CD4-positive, alpha-beta T cell treated with Interleukin-1 beta for 1 hour (primary cell): ENCODE measurements around the gene SSRP1.
"Not testable (repeated sequence)": the region's sequence is repeated elsewhere in the genome, so short reads cannot be mapped to it uniquely, and the experiment has no call there.

ENCODE experiments used
- DNase-seq, 2 donors: peaks; one replicate each; pipeline ENCODE4 v3.0.0-alpha.2; 2020 to 2022

Gene SSRP1

DNA sequence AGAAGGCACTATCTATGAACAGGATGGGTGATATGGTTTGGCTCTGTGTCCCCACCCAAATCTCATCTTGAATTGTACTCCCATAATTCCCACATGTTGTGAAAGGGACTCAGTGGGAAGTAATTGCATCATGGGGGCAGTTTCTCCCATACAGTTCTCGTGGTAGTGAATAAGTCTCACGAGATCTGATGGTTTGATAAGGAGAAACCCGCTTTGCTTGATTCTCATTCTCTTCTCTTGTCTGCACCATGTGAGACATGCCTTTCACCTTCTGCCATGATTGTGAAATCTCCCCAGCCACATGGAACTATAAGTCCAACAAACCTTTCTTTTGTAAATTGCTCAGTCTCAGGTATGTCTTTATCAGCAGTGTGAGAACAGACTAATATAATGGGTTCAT lies 39.5 kb downstream of the SSRP1 start:
- not testable (repeated sequence) for DNase-seq

DNA sequence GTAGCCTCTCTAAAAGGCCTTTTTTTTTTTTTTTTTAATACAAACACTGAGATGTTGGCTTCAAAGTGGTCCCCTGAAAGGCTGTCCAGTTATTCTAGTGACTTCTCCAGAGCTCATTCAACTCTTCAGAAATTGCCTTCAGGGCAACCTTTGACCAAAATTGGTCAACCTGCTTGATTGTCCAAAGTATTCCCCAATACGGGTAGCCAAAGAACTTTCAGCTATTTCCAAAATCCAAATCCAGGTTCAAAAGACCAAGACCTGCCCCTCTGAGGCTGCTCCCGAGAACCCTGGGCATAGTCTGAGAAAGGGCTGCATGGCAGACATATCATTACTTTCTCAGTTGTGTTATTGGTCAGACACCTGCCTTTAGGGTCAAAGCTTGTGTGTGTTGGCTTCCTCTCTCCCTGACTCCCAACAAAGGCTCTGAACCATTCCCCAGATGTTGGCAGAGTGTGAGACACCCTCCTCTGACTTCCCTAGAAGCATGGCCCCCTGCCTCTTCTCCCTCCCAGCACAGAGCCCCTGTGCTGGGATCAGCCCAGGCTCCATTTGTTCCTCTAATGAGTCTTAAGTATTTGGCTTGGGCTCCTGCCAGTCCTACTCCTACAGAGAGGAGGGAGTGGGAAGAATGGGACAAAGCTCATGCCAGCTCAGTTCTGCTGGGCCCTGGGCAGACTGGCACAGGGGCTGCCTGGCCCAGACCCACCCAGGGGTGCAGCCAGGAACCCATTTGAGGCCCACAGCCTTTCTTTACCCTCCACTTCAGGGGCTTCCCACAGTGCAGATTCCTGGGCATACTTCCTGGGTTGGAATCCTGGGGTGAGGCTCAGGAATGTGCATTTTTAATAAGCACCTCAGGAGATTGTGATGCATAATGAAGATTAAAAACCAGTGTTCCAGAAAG lies 41.2 kb downstream of the SSRP1 start:
- DNase-seq: no peak

DNA sequence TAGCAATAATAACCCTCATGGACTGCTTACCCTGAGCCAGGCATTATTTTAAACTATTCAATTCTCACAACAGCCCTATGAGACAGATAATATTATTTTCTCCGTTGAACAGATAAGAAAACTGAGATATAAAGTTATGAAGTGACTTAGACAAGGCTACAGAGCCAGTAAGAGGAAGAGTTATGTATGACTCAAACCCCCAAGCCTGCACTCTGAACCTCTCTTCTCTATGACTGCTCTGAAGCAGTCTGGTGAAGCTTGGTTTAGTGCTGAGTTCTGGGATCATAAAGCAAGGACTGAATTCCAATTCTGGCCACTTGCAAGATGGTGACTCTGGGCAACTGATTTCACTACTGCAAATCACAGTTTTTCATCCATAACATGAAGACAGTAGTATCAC lies 45.4 kb downstream of the SSRP1 start:
- DNase-seq: no peak

DNA sequence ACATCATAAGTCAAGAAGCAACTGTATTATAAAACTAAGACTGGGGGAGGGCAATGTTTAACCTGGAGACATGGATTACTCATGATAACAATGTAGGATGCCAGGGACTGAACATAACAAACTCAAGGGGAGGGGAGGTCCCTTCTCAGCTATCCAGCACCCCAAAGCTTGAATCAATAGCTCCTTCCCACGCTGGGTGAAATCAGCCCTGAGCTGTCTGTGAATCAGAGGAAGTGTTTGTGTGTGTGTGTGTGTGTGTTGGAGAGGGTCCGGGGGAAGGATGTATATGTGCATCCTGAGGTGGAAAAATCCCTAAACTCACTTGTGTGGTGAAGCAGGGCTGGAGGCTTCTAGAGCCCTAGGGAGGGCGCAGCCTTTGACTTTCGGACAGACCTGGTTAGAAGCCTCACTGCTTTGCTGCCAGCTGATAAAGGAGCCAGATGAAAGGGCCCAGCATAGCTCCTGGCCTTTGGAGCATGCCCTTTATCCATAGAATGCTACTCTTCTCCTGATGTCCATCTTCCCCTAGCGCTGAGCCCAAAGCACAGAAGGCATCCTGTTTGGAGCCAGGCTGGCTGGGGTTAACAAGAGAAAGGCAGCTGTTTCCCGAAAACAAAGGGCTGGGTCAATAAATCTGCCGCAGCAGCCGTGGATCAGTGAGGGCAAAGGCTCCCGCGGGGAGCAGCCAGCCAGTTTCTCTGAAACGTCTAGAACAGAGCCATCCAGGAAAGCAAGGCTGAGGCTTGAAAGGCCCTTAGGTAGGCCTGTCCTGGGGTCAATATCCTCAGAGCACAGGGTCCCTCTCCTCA lies 46.7 kb downstream of the SSRP1 start:
- no peak for DNase-seq

- DNase-seq: no peak
Observed at GRCh38 chr11:57287884-57288283, 47.8 kb downstream of the SSRP1 start.

- DNase-seq: no peak
Observed at GRCh38 chr11:57283231-57283990, 52.3 kb downstream of the SSRP1 start.

- DNase-seq: not testable (repeated sequence)
Observed at GRCh38 chr11:57281546-57281945, 54.1 kb downstream of the SSRP1 start.

DNA sequence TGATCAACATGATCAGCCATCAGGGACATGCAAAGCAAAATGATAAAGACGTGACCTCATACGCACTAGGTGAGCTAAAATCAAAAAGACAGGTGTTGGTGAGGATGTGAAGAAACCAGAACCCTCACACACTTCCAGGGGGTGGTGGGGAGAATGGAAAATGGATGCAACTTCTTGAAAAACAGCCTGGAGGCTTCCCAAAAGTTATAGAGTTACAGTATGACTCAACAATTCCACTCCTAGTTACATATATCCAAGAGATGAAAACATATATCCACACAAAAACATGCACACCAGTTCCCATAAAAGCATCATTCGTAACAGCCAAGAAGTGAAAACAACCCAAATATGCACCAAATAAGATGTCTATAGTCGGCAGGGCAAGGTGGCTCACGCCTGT lies 56.6 kb downstream of the SSRP1 start:
- DNase-seq: no peak

- no peak for DNase-seq
Observed at GRCh38 chr11:57278721-57279095, 57.0 kb downstream of the SSRP1 start.

DNA sequence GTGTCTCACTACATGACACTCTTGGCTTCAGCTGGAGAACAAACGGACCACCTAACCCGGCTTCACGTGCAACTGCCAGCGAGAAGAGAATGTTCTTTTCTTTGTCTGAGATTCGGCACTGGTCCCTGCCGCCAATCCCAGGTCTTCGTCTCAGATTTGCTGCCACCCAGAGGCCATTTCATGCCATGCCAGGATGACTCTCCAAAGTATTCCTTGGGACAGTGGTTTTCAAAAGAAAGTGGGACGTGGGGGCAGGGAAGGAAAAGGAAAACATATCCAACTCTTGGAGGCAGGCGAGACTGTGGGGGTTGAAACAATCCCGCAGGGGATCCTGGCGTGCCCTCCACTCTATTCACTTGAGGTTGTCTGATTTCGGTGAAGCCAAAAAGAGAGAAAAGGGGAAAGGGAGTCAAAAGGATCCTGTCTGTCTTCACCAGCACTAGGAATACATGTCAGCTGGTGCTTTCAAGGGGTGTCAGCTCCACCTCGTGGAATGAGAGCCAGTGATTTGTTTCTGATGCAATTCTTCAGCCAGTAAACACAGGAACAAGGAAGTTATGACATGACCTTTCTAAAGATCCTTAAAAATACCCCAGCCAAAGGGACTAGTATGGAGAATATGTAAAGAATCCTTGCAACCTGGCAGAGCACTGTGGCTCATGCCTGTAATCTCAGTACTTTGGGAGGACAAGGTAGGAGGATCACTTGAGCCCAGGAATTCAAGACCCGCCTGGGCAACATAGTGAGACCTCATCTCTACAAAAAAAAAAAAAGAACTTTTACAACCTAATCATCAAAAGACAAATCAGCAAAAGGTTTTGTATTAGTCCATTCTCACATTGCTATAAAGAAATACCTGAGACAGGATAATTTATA lies 57.6 kb downstream of the SSRP1 start:
- DNase-seq: peak in 1 of 2 donors; percentile 2

GRCh38 chr11:57276971-57277675 lies 58.6 kb downstream of the SSRP1 start:
- DNase-seq: no peak

DNA sequence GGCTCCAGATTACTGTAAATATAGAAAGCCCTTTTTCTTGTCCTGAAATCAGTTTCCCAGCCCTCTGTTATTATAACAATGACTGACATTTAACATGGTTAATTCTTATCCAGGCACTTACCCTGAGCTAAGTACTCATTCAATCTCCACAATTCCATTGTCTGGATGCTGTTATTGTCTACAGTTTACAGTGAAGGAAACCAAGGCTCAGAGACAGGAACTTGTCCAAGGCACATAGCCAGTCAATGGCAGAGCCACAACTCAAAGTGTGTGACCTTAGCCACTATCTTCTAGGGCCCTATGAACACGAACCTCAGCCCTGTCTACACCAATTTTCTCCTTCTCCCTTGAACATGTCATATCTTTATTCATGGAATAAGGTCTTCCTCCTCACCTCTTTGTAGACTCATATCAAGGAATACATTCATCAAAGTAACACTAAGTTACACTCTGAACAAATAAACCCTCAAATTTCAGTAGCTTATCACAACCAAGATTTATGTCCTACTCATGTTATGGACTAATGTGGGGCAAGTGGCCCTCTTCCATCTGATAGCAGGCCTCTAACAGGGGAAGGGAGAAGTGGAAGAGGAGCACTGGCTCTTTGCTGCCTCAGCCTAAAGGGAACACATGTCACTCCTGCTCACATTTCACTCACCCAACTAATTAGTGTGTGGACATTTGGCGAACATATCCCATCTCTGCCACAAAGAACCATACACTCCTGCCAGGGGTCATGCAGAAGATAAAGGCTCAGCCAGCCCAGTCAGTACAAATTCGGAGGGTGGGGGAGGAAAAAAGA lies 59.3 kb downstream of the SSRP1 start:
- DNase-seq: no peak
